H1 (cell line): ENCODE data around the gene ERO1B. TPM values are rescaled to one million over a fixed set of nuclear protein-coding genes. Genes with fewer than 3 reads are reported as not detected.

ENCODE experiments used
- CTCF ChIA-PET: fragments of 300-600 bp; sonication (Branson Sonifier 250); formaldehyde crosslinking; loops from one replicate; lab custom pipeline; 2021; ENCODE audit not compliant: partially characterized antibody; lab: Charles Lee
- POLR2A ChIA-PET: fragments of 300-600 bp; sonication (Branson Sonifier 250); formaldehyde crosslinking; loops from one replicate; lab custom pipeline; 2021; ENCODE audit warnings: inconsistent platforms; ENCODE audit not compliant: partially characterized antibody; lab: Charles Lee
- DNase-seq, 2 experiments: peaks; one replicate each; pipeline versions ENCODE4 v3.0.0 to v3.0.0-alpha.2; 2010 to 2022; ENCODE audit warnings: low spot score in 2 of 2, low read depth in 1 of 2, mixed read lengths in 1 of 2
- FAIRE-seq: peaks from 2 replicates; lab custom pipeline; 2011; peaks lifted over from hg19 to GRCh38; lab: Jason Lieb, UNC
- H2AFZ ChIP-seq: 2 replicates; pipeline ENCODE4 v1.8.1; 2012; ENCODE audit warnings: low read length, inconsistent platforms
- H2AK5ac ChIP-seq: 2 replicates; pipeline ENCODE4 v1.6.1; 2013; ENCODE audit warnings: low read depth, low read length
- H2BK120ac ChIP-seq: replicated peaks from 2 replicates; pipeline ENCODE3; 2013; ENCODE audit warnings: low read depth, low read length, inconsistent platforms
- H2BK12ac ChIP-seq: 2 replicates; pipeline ENCODE4 v1.6.1; 2013; ENCODE audit warnings: low read depth, low read length
- H2BK15ac ChIP-seq: 2 replicates; pipeline ENCODE4 v1.6.1; 2013; ENCODE audit warnings: low read length
- H2BK20ac ChIP-seq: 2 replicates; pipeline ENCODE4 v1.6.1; 2013; ENCODE audit warnings: low read length
- H2BK5ac ChIP-seq: 2 replicates; pipeline ENCODE4 v1.6.1; 2013; ENCODE audit warnings: low read depth, low read length
- H3K14ac ChIP-seq: 2 replicates; pipeline ENCODE4 v1.6.1; 2013; ENCODE audit warnings: inconsistent platforms; ENCODE audit not compliant: insufficient read length
- H3K18ac ChIP-seq: 2 replicates; pipeline ENCODE4 v1.6.1; 2013; ENCODE audit warnings: low read length; ENCODE audit errors: extremely low read depth
- H3K23ac ChIP-seq: 2 replicates; pipeline ENCODE4 v1.6.1; 2013; ENCODE audit warnings: inconsistent platforms; ENCODE audit not compliant: insufficient read length
- H3K23me2 ChIP-seq: 2 replicates; pipeline ENCODE4 v1.6.1; 2013; ENCODE audit warnings: low read depth, low read length
- H3K27ac ChIP-seq: 2 replicates; pipeline ENCODE4 v1.6.1; 2011; ENCODE audit warnings: low read depth, low read length, inconsistent platforms
- H3K27me3 ChIP-seq, 4 experiments: replicated peaks in 1 of 4; 1 replicate in 1 of 4; 2 replicates in 3 of 4; pipeline versions ENCODE4 v1.6.1 to v1.8.1; 2011 to 2013; ENCODE audit warnings: low read length in 3 of 4, mild to moderate bottlenecking in 3 of 4, inconsistent platforms in 2 of 4, mixed read lengths in 2 of 4, moderate library complexity in 1 of 4; ENCODE audit not compliant: control insufficient read depth in 3 of 4, insufficient read depth in 3 of 4; ENCODE audit errors: extremely low read depth in 1 of 4
- H3K36me3 ChIP-seq, 4 experiments: 2 replicates each; pipeline versions ENCODE4 v1.6.1 to v1.8.1; 2011 to 2013; ENCODE audit warnings: mild to moderate bottlenecking in 4 of 4, low read length in 3 of 4, moderate library complexity in 2 of 4, control low read depth in 1 of 4, inconsistent platforms in 1 of 4; ENCODE audit not compliant: insufficient read depth in 4 of 4, control insufficient read depth in 2 of 4
- H3K4ac ChIP-seq: replicated peaks from 2 replicates; pipeline ENCODE3; 2013; ENCODE audit warnings: low read length, low read depth, mixed read lengths, inconsistent platforms; ENCODE audit not compliant: insufficient read length
- H3K4me1 ChIP-seq, 4 experiments: replicated peaks in 1 of 4; 1 replicate in 1 of 4; 2 replicates in 3 of 4; pipeline versions ENCODE4 v1.6.1 to v1.8.1; 2011 to 2013; ENCODE audit warnings: low read length in 3 of 4, inconsistent platforms in 2 of 4, mixed read lengths in 1 of 4; ENCODE audit not compliant: insufficient read depth in 4 of 4, control insufficient read depth in 3 of 4
- H3K4me2 ChIP-seq, 2 experiments: 2 replicates each; pipeline versions ENCODE4 v1.6.1 to v1.8.1; 2011 to 2013; ENCODE audit warnings: low read depth in 2 of 2, low read length in 2 of 2, control low read depth in 1 of 2, inconsistent platforms in 1 of 2, mild to moderate bottlenecking in 1 of 2; ENCODE audit not compliant: insufficient read depth in 1 of 2
- H3K4me3 ChIP-seq, 4 experiments: fragments of 200-600, 300-600 bp in 1 of 4; sonication (generic), shearing (Covaris generic), sonication (Bioruptor Twin) in 1 of 4; 2 replicates each; pipeline versions ENCODE4 v1.5.1 to v1.8.1; 2011 to 2016; ENCODE audit warnings: low read length in 4 of 4, low read depth in 3 of 4, control low read depth in 2 of 4, inconsistent platforms in 2 of 4, mild to moderate bottlenecking in 2 of 4, mixed read lengths in 1 of 4, moderate library complexity in 1 of 4; ENCODE audit not compliant: insufficient read depth in 2 of 4; ENCODE audit errors: extremely low read depth in 1 of 4
- H3K56ac ChIP-seq: replicated peaks from 2 replicates; pipeline ENCODE3; 2013; ENCODE audit warnings: low read depth, mild to moderate bottlenecking, mixed read lengths, low read length, inconsistent platforms; ENCODE audit not compliant: insufficient read length
- H3K79me1 ChIP-seq: 2 replicates; pipeline ENCODE4 v1.6.1; 2013; ENCODE audit warnings: low read depth, low read length, control low read depth
- H3K79me2 ChIP-seq, 2 experiments: 2 replicates each; pipeline versions ENCODE4 v1.6.1 to v1.8.1; 2012 to 2013; ENCODE audit warnings: low read length in 2 of 2, mild to moderate bottlenecking in 2 of 2, inconsistent platforms in 1 of 2; ENCODE audit not compliant: insufficient read depth in 2 of 2, control insufficient read depth in 1 of 2
- H3K9ac ChIP-seq, 4 experiments: replicated peaks in 1 of 4; 1 replicate in 1 of 4; 2 replicates in 3 of 4; pipeline versions ENCODE4 v1.6.1 to v1.8.1; 2011 to 2013; ENCODE audit warnings: low read depth in 3 of 4, low read length in 3 of 4, control low read depth in 2 of 4, mild to moderate bottlenecking in 2 of 4, moderate library complexity in 2 of 4, inconsistent platforms in 1 of 4; ENCODE audit errors: extremely low read depth in 1 of 4
- H3K9me3 ChIP-seq, 2 experiments: 2 replicates each; pipeline versions ENCODE4 v1.6.1 to v1.8.1; 2012 to 2013; ENCODE audit warnings: mild to moderate bottlenecking in 2 of 2, moderate library complexity in 2 of 2, control low read depth in 1 of 2, inconsistent platforms in 1 of 2, low read depth in 1 of 2, low read length in 1 of 2, mixed read lengths in 1 of 2; ENCODE audit not compliant: insufficient read depth in 2 of 2
- H4K20me1 ChIP-seq, 2 experiments: replicated peaks in 1 of 2; 2 replicates each; pipeline versions ENCODE3 to v1.8.1; 2011 to 2013; ENCODE audit warnings: inconsistent platforms in 2 of 2, low read length in 2 of 2, mild to moderate bottlenecking in 1 of 2; ENCODE audit not compliant: insufficient read depth in 2 of 2, control insufficient read depth in 1 of 2
- H4K5ac ChIP-seq: 2 replicates; pipeline ENCODE4 v1.6.1; 2013; ENCODE audit warnings: low read length, low read depth, mixed read lengths, inconsistent platforms; ENCODE audit not compliant: insufficient read length
- H4K8ac ChIP-seq: 2 replicates; pipeline ENCODE4 v1.8.0; 2013; ENCODE audit warnings: mild to moderate bottlenecking, moderate library complexity, low read length, inconsistent platforms; ENCODE audit not compliant: insufficient read depth; ENCODE audit errors: extremely low read depth
- H4K91ac ChIP-seq: replicated peaks from 2 replicates; pipeline ENCODE3; 2013; ENCODE audit warnings: low read length, mixed read lengths, inconsistent platforms; ENCODE audit not compliant: insufficient read length
- GTF2F1 ChIP-seq: IDR thresholded peaks from 2 replicates; pipeline ENCODE4 v1.6.1; 2012; ENCODE audit warnings: low read depth, low read length, improper control_type of control experiment, borderline replicate concordance
- POLR2A ChIP-seq, 2 experiments: IDR thresholded peaks; 1 replicate in 1 of 2; 2 replicates in 1 of 2; pipeline ENCODE4 v1.6.1; 2011; ENCODE audit warnings: low read depth in 2 of 2, low read length in 2 of 2, mild to moderate bottlenecking in 2 of 2; ENCODE audit errors: control extremely low read depth in 1 of 2
- TBP ChIP-seq: IDR thresholded peaks from 2 replicates; pipeline ENCODE4 v1.6.1; 2011; ENCODE audit warnings: low read depth, low read length, improper control_type of control experiment
- WGBS, 2 experiments: shearing (Covaris generic) in 1 of 2; methylation state at CpG; one replicate each; pipeline versions ENCODE4 v1.1.6 to v1.1.7; 2013 to 2015; ENCODE audit warnings: low lambda C conversion rate in 2 of 2, mixed read lengths in 2 of 2, inconsistent platforms in 1 of 2, low coverage in 1 of 2, missing lambda C conversion rate in 1 of 2; ENCODE audit not compliant: insufficient replicate concordance in 2 of 2, insufficient coverage in 1 of 2, insufficient read length in 1 of 2; ENCODE audit errors: extremely low coverage in 1 of 2, missing lambda C conversion rate in 1 of 2; 5-methylcytosine and 5-hydroxymethylcytosine counted together
- polyA plus RNA-seq, 7 experiments: library from polyadenylated mRNA; depleted of rRNA in 3 of 7; stranded (reverse) in 5 of 7; unstranded in 2 of 7; fragments of >200 nt in 5 of 7; fragments of 200-250 nt in 2 of 7; gene quantifications; 1 replicate in 5 of 7; 2 replicates in 1 of 7; 4 replicates in 1 of 7; pipeline versions ENCODE4 v1.2.1 to v1.2.3, GENCODE V29; 2011 to 2013; ENCODE audit warnings: missing spikeins in 2 of 7, mixed read lengths in 2 of 7
- total RNA-seq: library from RNA; stranded (reverse); fragmentation: NEBNext Ultra II Directional; extraction: Animal tissue kit (Norgen Biotek cat#: 25700); gene quantifications from 2 replicates; pipeline ENCODE4 v1.2.1, GENCODE V29; 2021

The ERO1B gene
- total and polyA plus RNA-seq, 2 of the 8 experiments (the other 6 are each of a cell fraction or from before 2014, with no cell fraction given), result 0.74 to 5.6 TPM

- POLR2A ChIA-PET, result no interaction called here
- Histone ChIP-seq H4K20me1 (no peaks in the 10 kb centered on the region), H3K4me3 (no peak overlapping the region), H2AK5ac (no peak overlapping the region), H3K36me3 (peaks cover 0 to 3% (median 0%) of the 10 kb centered on the region in 4 experiments; a peak in 3 of 8 replicates), H3K56ac (no peak overlapping the region), H3K27ac (no peak overlapping the region), H4K8ac (no peak overlapping the region), H2AFZ (no peak overlapping the region), H3K18ac (no peak overlapping the region), H2BK120ac (no peak overlapping the region), H2BK15ac (no peak overlapping the region), H3K14ac (no peak overlapping the region), H3K79me2 (no peaks in the 10 kb centered on the region), H3K4ac (no peak overlapping the region), H4K5ac (no peak overlapping the region), H3K23me2 (no peaks in the 10 kb centered on the region), H4K91ac (no peak overlapping the region), H3K4me2 (no peak overlapping the region), H3K79me1 (no peaks in the 10 kb centered on the region), H3K27me3 (no peaks in the 10 kb centered on the region), H3K4me1 (peaks cover 0 to 6% (median 2%) of the 10 kb centered on the region in 4 experiments; a peak in 1 of 7 replicates), H3K9ac (no peak overlapping the region), H2BK20ac (no peak overlapping the region), H2BK5ac (no peak overlapping the region), H3K9me3 (peaks cover 0 to 3% of the 10 kb centered on the region in 2 experiments; a peak in 1 of 4 replicates), H2BK12ac (no peak overlapping the region), H3K23ac (no peak overlapping the region)
- WGBS, 2 experiments, result 100% methylated on average over 3 of the region's 3 CpGs; no CpG with 5 or more reads in 1 of the 2 experiments
- TF ChIP-seq POLR2A (IDR thresholded peaks at IDR 0.05; ENCODE audit: control extremely low read depth in 1 of 2, low read depth in 2 of 2, low read length in 2 of 2), result no peak
- no peak for TF ChIP-seq GTF2F1
- TF ChIP-seq TBP, result no peak
- CTCF ChIA-PET, result no interaction called here
- DNase-seq (no peak), FAIRE-seq (no peak)
Observed at GRCh38 chr1:236204656-236205055, 77.1 kb downstream of the ERO1B start.
